Panc1 (cell line): ENCODE measurements around the gene ZBTB34. TPM values are rescaled to one million over a fixed set of nuclear protein-coding genes. Genes with fewer than 3 reads are reported as not detected.

Experiments
- ATAC-seq: fragments of 200-7000 bp; cut with Tn5 transposase; 2 replicates; pipeline ENCODE4 v1.9.1; 2020; ENCODE audit warnings: mild to moderate bottlenecking, moderate library complexity
- BruUV-seq: library from RNA; stranded (reverse); fragments of 400-500 nt; replicated peaks from 2 replicates; lab custom pipeline; 2021; lab: Mats Ljungman, UMichigan
- CTCF ChIA-PET: fragments of 300-600 bp; sonication (Branson Sonifier 250); formaldehyde crosslinking; loops from one replicate; lab custom pipeline; 2022; ENCODE audit warnings: antibody characterized with exemption; lab: Charles Lee
- POLR2A ChIA-PET: fragments of 300-600 bp; sonication (Branson Sonifier 250); formaldehyde crosslinking; loops from one replicate; lab custom pipeline; 2022; ENCODE audit warnings: antibody characterized with exemption; lab: Charles Lee
- DNase-seq: peaks from one replicate; pipeline ENCODE4 v3.0.0-alpha.2; 2010; ENCODE audit warnings: low read depth, low spot score
- H3K27ac ChIP-seq: 2 replicates; pipeline ENCODE4 v1.5.1; 2011; ENCODE audit warnings: mild to moderate bottlenecking, low read length, inconsistent platforms
- H3K27me3 ChIP-seq: fragments of 200-500 bp; sonication (Bioruptor generic); 2 replicates; pipeline ENCODE4 v1.6.0; 2014; ENCODE audit warnings: low read length, inconsistent platforms; ENCODE audit not compliant: control insufficient read depth, insufficient read depth
- H3K36me3 ChIP-seq: fragments of 200-500 bp; sonication (Bioruptor generic); 2 replicates; pipeline ENCODE4 v1.5.1; 2014; ENCODE audit warnings: inconsistent platforms, mild to moderate bottlenecking, low read length, moderate library complexity; ENCODE audit not compliant: control insufficient read depth, insufficient read depth
- H3K4me1 ChIP-seq: 2 replicates; pipeline ENCODE4 v1.5.1; 2011; ENCODE audit warnings: inconsistent platforms, mild to moderate bottlenecking, low read length, moderate library complexity; ENCODE audit not compliant: control insufficient read depth, insufficient read depth
- H3K4me3 ChIP-seq, 2 experiments: 2 replicates each; pipeline ENCODE4 v1.5.1; 2011 to 2012; ENCODE audit warnings: low read depth in 2 of 2, low read length in 2 of 2, mild to moderate bottlenecking in 2 of 2, inconsistent platforms in 1 of 2, moderate library complexity in 1 of 2
- H3K9me3 ChIP-seq: fragments of 200-500 bp; sonication (Bioruptor generic); 2 replicates; pipeline ENCODE4 v1.5.1; 2014; ENCODE audit warnings: low read depth, mild to moderate bottlenecking, inconsistent platforms, low read length, moderate library complexity; ENCODE audit not compliant: control insufficient read depth, insufficient read depth
- CTCF ChIP-seq: fragments of 450-650 bp; IDR thresholded peaks from 2 replicates; pipeline ENCODE4 v1.5.1; 2017; ENCODE audit warnings: mild to moderate bottlenecking
- POLR2AphosphoS5 ChIP-seq: IDR thresholded peaks from 2 replicates; pipeline ENCODE4 v1.6.1; 2012; ENCODE audit warnings: mild to moderate bottlenecking, low read depth, low read length, moderate library complexity
- REST ChIP-seq, 2 experiments: IDR thresholded peaks; 2 replicates each; pipeline ENCODE4 v1.6.1; 2011 to 2012; ENCODE audit warnings: low read depth in 2 of 2, control low read depth in 1 of 2, low read length in 1 of 2, mild to moderate bottlenecking in 1 of 2, moderate library complexity in 1 of 2; ENCODE audit not compliant: insufficient read depth in 1 of 2
- SIN3A ChIP-seq: IDR thresholded peaks from 2 replicates; pipeline ENCODE4 v1.6.1; 2012; ENCODE audit warnings: low read depth, mild to moderate bottlenecking, low read length, moderate library complexity, borderline replicate concordance; ENCODE audit not compliant: insufficient read depth
- TCF7L2 ChIP-seq: IDR thresholded peaks from 2 replicates; pipeline ENCODE4 v1.6.1; 2011; ENCODE audit warnings: mild to moderate bottlenecking, low read depth, low read length, inconsistent platforms
- in situ Hi-C: cut with HindIII; loops from 2 replicates; pipeline ENCODE4 v1.10.0; 2016; ENCODE audit warnings: low sequenced_read_pairs, low pct_unique_long_range_greater_than_20kb
- intact Hi-C: fragments of 100-400 bp; cut with micrococcal nuclease; formaldehyde crosslinking; loops from one replicate; pipeline ENCODE4 v1.10.0; 2022; ENCODE audit not compliant: unreplicated experiment
- total RNA-seq: library from RNA; stranded (reverse); gene quantifications from one replicate; pipeline ENCODE4 v1.2.1, GENCODE V29; 2021; ENCODE audit not compliant: unreplicated experiment

The ZBTB34 gene
- total RNA-seq, 1 experiment from 2014 or later = 5.5 TPM

- ATAC-seq (no peak), DNase-seq (no peak)
- intact Hi-C loops (no loop called here), in situ Hi-C loops (no loop called here)
- ChIA-PET POLR2A (no interaction called here), CTCF (no interaction called here)
- H3K4me3 ChIP-seq = no peak overlapping the region
- H3K27me3 ChIP-seq = no peaks in the 10 kb centered on the region
- BruUV-seq = no TSS peak
- H3K4me1 ChIP-seq = no peaks in the 10 kb centered on the region
- no peak overlapping the region for H3K27ac ChIP-seq
- no peaks in the 10 kb centered on the region for H3K36me3 ChIP-seq
- no peaks in the 10 kb centered on the region for H3K9me3 ChIP-seq
- TF ChIP-seq CTCF (no peak), POLR2AphosphoS5 (no peak), REST (IDR thresholded peaks at IDR 0.05; ENCODE audit: insufficient read depth in 1 of 2, low read depth in 2 of 2, low read length in 1 of 2) (no peak), SIN3A (no peak), TCF7L2 (no peak)
Observed at GRCh38 chr9:126886897-126887296, 26.5 kb downstream of the ZBTB34 start.

GRCh38 chr9:126891676-126892075, 31.2 kb downstream of the ZBTB34 start:
- no TSS peak for BruUV-seq
- ATAC-seq = no peak
- intact Hi-C loops = no loop called here
- CTCF ChIA-PET = no interaction called here
- Histone ChIP-seq H3K36me3 (no peaks in the 10 kb centered on the region), H3K4me3 (no peak overlapping the region), H3K9me3 (no peaks in the 10 kb centered on the region), H3K27ac (no peak overlapping the region), H3K4me1 (no peaks in the 10 kb centered on the region), H3K27me3 (no peaks in the 10 kb centered on the region)
- TF ChIP-seq SIN3A (no peak), REST (IDR thresholded peaks at IDR 0.05; ENCODE audit: insufficient read depth in 1 of 2, low read depth in 2 of 2, low read length in 1 of 2) (no peak), CTCF (no peak), TCF7L2 (no peak)
- DNase-seq = no peak
- in situ Hi-C loops = no loop called here
- POLR2A ChIA-PET = interaction anchor here (0.7 kb wide), 1 partner anchor 26 kb away, joined by 4 read pairs; no protein-coding TSS in a partner anchor
